Memory B cell (primary cell): ENCODE results near the gene NMU.
"Not testable (repeated sequence)": the region's sequence is repeated elsewhere in the genome, so short reads cannot be mapped to it uniquely, and the experiment has no call there.

ENCODE experiments used
- ATAC-seq: fragments of 150-1000 bp; cut with Tn5 transposase; 2 replicates; pipeline ENCODE4 v1.10.0; 2021; ENCODE audit warnings: low read depth, mild to moderate bottlenecking, moderate library complexity
- DNase-seq, 2 donors: peaks; one replicate each; pipeline ENCODE4 v3.0.0; 2022; ENCODE audit warnings: low spot score in 2 of 2
- H3K27ac Mint-ChIP-seq: one replicate; pipeline ENCODE4 v1.8.0; 2022; ENCODE audit warnings: mild to moderate bottlenecking, moderate library complexity, mixed read lengths
- H3K27me3 Mint-ChIP-seq: one replicate; pipeline ENCODE4 v1.8.0; 2022; ENCODE audit warnings: mixed read lengths
- H3K36me3 Mint-ChIP-seq: one replicate; pipeline ENCODE4 v1.8.0; 2022; ENCODE audit warnings: mild to moderate bottlenecking, mixed read lengths
- H3K4me1 Mint-ChIP-seq: one replicate; pipeline ENCODE4 v1.8.0; 2022; ENCODE audit warnings: mixed read lengths
- H3K4me3 Mint-ChIP-seq: one replicate; pipeline ENCODE4 v1.8.0; 2022; ENCODE audit warnings: mild to moderate bottlenecking, moderate library complexity, mixed read lengths
- H3K9me3 Mint-ChIP-seq: one replicate; pipeline ENCODE4 v1.8.0; 2022; ENCODE audit warnings: mixed read lengths

NMU gene

GRCh38 chr4:55635741-55636655 is at the start of gene NMU:
Gene NMU (minus strand): TSS chr4:55636298. CDS start chr4:55636192, 106 bp downstream.
- no peak within 1 kb of the TSS for H3K27ac Mint-ChIP-seq
- H3K4me1 Mint-ChIP-seq, result peaks cover 13% of the 10 kb centered on the region
- DNase-seq (peak; percentile 10 to 23), ATAC-seq (peak; percentile 89)
- H3K4me3 Mint-ChIP-seq, result peak within 1 kb of the TSS; percentile 77
- peaks cover 21% of the 10 kb centered on the region for H3K27me3 Mint-ChIP-seq
- H3K9me3 Mint-ChIP-seq, result no peaks in the 10 kb centered on the region
- no peaks in the 10 kb centered on the region for H3K36me3 Mint-ChIP-seq

- ATAC-seq (no peak), DNase-seq (no peak)
- Mint-ChIP-seq H3K9me3 (peaks cover 3% of the 10 kb centered on the region), H3K4me1 (no peaks in the 10 kb centered on the region), H3K27ac (no peak overlapping the region), H3K36me3 (no peaks in the 10 kb centered on the region), H3K27me3 (no peaks in the 10 kb centered on the region), H3K4me3 (no peak overlapping the region)
These were observed 48.2 kb upstream of the NMU start for GRCh38 chr4:55684276-55684675.

GRCh38 chr4:55682797-55683196 is 46.7 kb upstream of the NMU start:
- H3K9me3 Mint-ChIP-seq, result not testable (repeated sequence)

GRCh38 chr4:55682295-55682694 is 46.2 kb upstream of the NMU start:
- no peak overlapping the region for H3K4me3 Mint-ChIP-seq
- H3K27ac Mint-ChIP-seq, result no peak overlapping the region
- H3K4me1 Mint-ChIP-seq, result no peaks in the 10 kb centered on the region
- DNase-seq, result no peak
- no peaks in the 10 kb centered on the region for H3K27me3 Mint-ChIP-seq
- no peaks in the 10 kb centered on the region for H3K36me3 Mint-ChIP-seq
- no peak for ATAC-seq
- peaks cover 3% of the 10 kb centered on the region for H3K9me3 Mint-ChIP-seq

More at GRCh38 chr4:55682797-55683196, 46.7 kb upstream of the NMU start:
- H3K27ac Mint-ChIP-seq, ATAC-seq, DNase-seq, H3K27me3 Mint-ChIP-seq, H3K4me3 Mint-ChIP-seq, H3K36me3 Mint-ChIP-seq, H3K4me1 Mint-ChIP-seq: not testable (repeated sequence)

GRCh38 chr4:55681430-55681829 is 45.3 kb upstream of the NMU start:
- no peak overlapping the region for H3K27ac Mint-ChIP-seq
- no peaks in the 10 kb centered on the region for H3K27me3 Mint-ChIP-seq
- H3K9me3 Mint-ChIP-seq, result peaks cover 3% of the 10 kb centered on the region
- no peaks in the 10 kb centered on the region for H3K4me1 Mint-ChIP-seq
- no peak for ATAC-seq
- DNase-seq, result no peak
- H3K36me3 Mint-ChIP-seq, result no peaks in the 10 kb centered on the region
- H3K4me3 Mint-ChIP-seq, result no peak overlapping the region

GRCh38 chr4:55675196-55675793 is 39.2 kb upstream of the NMU start:
- Mint-ChIP-seq H3K9me3 (peaks cover 5% of the 10 kb centered on the region), H3K27ac (no peak overlapping the region), H3K4me1 (no peaks in the 10 kb centered on the region), H3K36me3 (no peaks in the 10 kb centered on the region), H3K27me3 (peaks cover 7% of the 10 kb centered on the region), H3K4me3 (no peak overlapping the region)
- ATAC-seq, result no peak
- no peak for DNase-seq

- Mint-ChIP-seq H3K36me3 (no peaks in the 10 kb centered on the region), H3K27ac (no peak overlapping the region), H3K27me3 (peaks cover 14% of the 10 kb centered on the region), H3K4me1 (no peaks in the 10 kb centered on the region), H3K4me3 (no peak overlapping the region), H3K9me3 (peaks cover 2% of the 10 kb centered on the region)
- DNase-seq (no peak), ATAC-seq (no peak)
These were observed 37.3 kb upstream of the NMU start for GRCh38 chr4:55673424-55673823.

- Mint-ChIP-seq H3K4me1 (no peaks in the 10 kb centered on the region), H3K9me3 (peaks cover 2% of the 10 kb centered on the region), H3K36me3 (no peaks in the 10 kb centered on the region), H3K27ac (no peak overlapping the region), H3K4me3 (no peak overlapping the region), H3K27me3 (peaks cover 14% of the 10 kb centered on the region)
- DNase-seq, result no peak
- ATAC-seq, result no peak
These were observed 35.6 kb upstream of the NMU start for GRCh38 chr4:55671667-55672066.

- Mint-ChIP-seq H3K27me3 (peaks cover 13% of the 10 kb centered on the region), H3K4me3 (no peak overlapping the region), H3K4me1 (no peaks in the 10 kb centered on the region)
These were observed 34.6 kb upstream of the NMU start for GRCh38 chr4:55670695-55671094.

GRCh38 chr4:55668449-55668848 is 32.4 kb upstream of the NMU start:
- H3K4me1 Mint-ChIP-seq, result no peaks in the 10 kb centered on the region
- H3K9me3 Mint-ChIP-seq, result peaks cover 2% of the 10 kb centered on the region
- ATAC-seq (no peak), DNase-seq (no peak)
- no peak overlapping the region for H3K27ac Mint-ChIP-seq
- H3K4me3 Mint-ChIP-seq, result no peak overlapping the region
- no peaks in the 10 kb centered on the region for H3K36me3 Mint-ChIP-seq
- H3K27me3 Mint-ChIP-seq, result peaks cover 8% of the 10 kb centered on the region

More at GRCh38 chr4:55670695-55671094, 34.6 kb upstream of the NMU start:
- Mint-ChIP-seq H3K9me3 (peaks cover 2% of the 10 kb centered on the region), H3K27ac (no peak overlapping the region), H3K36me3 (no peaks in the 10 kb centered on the region)
- ATAC-seq (no peak), DNase-seq (no peak)

- no peaks in the 10 kb centered on the region for H3K4me1 Mint-ChIP-seq
- ATAC-seq (no peak), DNase-seq (no peak)
- H3K4me3 Mint-ChIP-seq, result no peak overlapping the region
- H3K36me3 Mint-ChIP-seq, result no peaks in the 10 kb centered on the region
- no peak overlapping the region for H3K27ac Mint-ChIP-seq
- H3K9me3 Mint-ChIP-seq, result no peaks in the 10 kb centered on the region
- H3K27me3 Mint-ChIP-seq, result peaks cover 10% of the 10 kb centered on the region
These were observed 30.4 kb upstream of the NMU start for GRCh38 chr4:55666535-55666934.

GRCh38 chr4:55663145-55663544 is 27.0 kb upstream of the NMU start:
- ATAC-seq (no peak), DNase-seq (no peak)
- peaks cover 6% of the 10 kb centered on the region for H3K27me3 Mint-ChIP-seq
- H3K36me3 Mint-ChIP-seq, result no peaks in the 10 kb centered on the region
- no peak overlapping the region for H3K4me3 Mint-ChIP-seq
- no peak overlapping the region for H3K27ac Mint-ChIP-seq
- H3K4me1 Mint-ChIP-seq, result no peaks in the 10 kb centered on the region
- H3K9me3 Mint-ChIP-seq, result no peaks in the 10 kb centered on the region

- H3K27ac Mint-ChIP-seq, result no peak overlapping the region
- no peaks in the 10 kb centered on the region for H3K4me1 Mint-ChIP-seq
- peaks cover 9% of the 10 kb centered on the region for H3K27me3 Mint-ChIP-seq
- no peak overlapping the region for H3K4me3 Mint-ChIP-seq
- H3K9me3 Mint-ChIP-seq, result no peaks in the 10 kb centered on the region
- H3K36me3 Mint-ChIP-seq, result no peaks in the 10 kb centered on the region
- ATAC-seq (no peak), DNase-seq (no peak)
These were observed 25.4 kb upstream of the NMU start for GRCh38 chr4:55661398-55662056.

- Mint-ChIP-seq H3K4me1 (no peaks in the 10 kb centered on the region), H3K36me3 (no peaks in the 10 kb centered on the region), H3K9me3 (no peaks in the 10 kb centered on the region), H3K4me3 (no peak overlapping the region), H3K27ac (no peak overlapping the region), H3K27me3 (peaks cover 14% of the 10 kb centered on the region)
- DNase-seq (no peak), ATAC-seq (no peak)
These were observed 22.6 kb upstream of the NMU start for GRCh38 chr4:55658657-55659056.
